HG02852 (cell line): ENCODE measurements around the gene STPG4.
"Not testable (repeated sequence)": the region's sequence is repeated elsewhere in the genome, so short reads cannot be mapped to it uniquely, and the experiment has no call there.

ENCODE experiments used
- ATAC-seq: cut with Tn5 transposase; IDR thresholded peaks from one replicate; pipeline ENCODE4 v1.9.1; 2021; ENCODE audit warnings: mild to moderate bottlenecking, moderate library complexity; ENCODE audit not compliant: unreplicated experiment

Gene STPG4

GRCh38 chr2:47155091-47155876 is at the start of gene STPG4:
Gene STPG4 (minus strand): TSS chr2:47155308. CDS start chr2:47155251, 57 bp downstream.
- ATAC-seq = peak; percentile 59

GRCh38 chr2:47204691-47205090 is 49.6 kb upstream of the STPG4 start:
- no peak for ATAC-seq

- ATAC-seq = no peak
Measured at GRCh38 chr2:47203995-47204394, 48.9 kb upstream of the STPG4 start.

DNA sequence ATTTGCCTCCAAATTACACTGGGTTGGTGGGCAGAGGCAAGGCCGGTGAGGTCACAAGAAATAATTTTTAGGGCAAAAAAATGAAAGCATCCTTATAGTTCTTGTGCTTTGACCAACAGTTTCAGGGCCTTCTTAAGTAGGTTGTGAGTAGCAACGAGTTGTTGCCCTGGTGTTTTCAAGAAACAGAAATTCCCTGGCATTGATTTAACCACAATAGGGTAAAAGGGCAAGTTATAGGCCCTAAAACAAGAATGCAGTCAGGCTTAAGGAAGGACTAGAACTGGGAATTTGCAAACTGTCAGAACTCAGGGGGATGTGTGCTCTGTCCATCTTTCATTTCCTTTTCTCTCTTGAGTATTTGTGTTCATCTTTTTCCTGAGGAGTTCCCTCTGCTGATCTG is 46.1 kb upstream of the STPG4 start:
- ATAC-seq = no peak

DNA sequence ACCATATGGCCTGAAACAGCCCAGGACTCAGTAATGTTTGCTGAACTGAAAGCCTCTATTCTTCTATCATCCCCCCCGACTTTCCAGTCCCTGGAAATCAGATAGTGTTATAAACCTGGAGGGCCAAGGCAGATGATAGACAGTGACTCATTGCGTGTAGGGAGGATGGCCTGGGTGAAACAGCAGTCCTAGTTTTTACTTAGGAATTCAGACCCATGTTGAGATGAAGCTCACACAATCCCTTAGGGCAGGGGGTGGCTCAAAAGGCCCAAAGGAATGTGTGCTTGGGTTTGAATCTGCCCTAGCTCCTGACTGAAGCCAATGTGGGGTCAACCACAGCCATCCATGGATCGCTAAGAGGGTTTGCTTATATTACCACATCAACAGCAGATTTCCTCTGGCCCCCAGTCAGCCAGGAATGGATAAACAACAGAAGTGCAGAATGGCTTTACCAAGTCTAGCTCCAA is 43.9 kb upstream of the STPG4 start:
- no peak for ATAC-seq

- ATAC-seq = no peak
Measured at GRCh38 chr2:47196499-47196898, 41.4 kb upstream of the STPG4 start.

GRCh38 chr2:47196046-47196445 is 40.9 kb upstream of the STPG4 start:
- no peak for ATAC-seq

- ATAC-seq = no peak
Measured at GRCh38 chr2:47195148-47195547, 40.0 kb upstream of the STPG4 start.

- no peak for ATAC-seq
Measured at GRCh38 chr2:47194410-47194809, 39.3 kb upstream of the STPG4 start.

GRCh38 chr2:47193607-47194006 is 38.5 kb upstream of the STPG4 start:
- no peak for ATAC-seq

- ATAC-seq = no peak
Measured at GRCh38 chr2:47190188-47190881, 35.2 kb upstream of the STPG4 start.

GRCh38 chr2:47189635-47190034 is 34.5 kb upstream of the STPG4 start:
- no peak for ATAC-seq

GRCh38 chr2:47187069-47187468 is 32.0 kb upstream of the STPG4 start:
- no peak for ATAC-seq

DNA sequence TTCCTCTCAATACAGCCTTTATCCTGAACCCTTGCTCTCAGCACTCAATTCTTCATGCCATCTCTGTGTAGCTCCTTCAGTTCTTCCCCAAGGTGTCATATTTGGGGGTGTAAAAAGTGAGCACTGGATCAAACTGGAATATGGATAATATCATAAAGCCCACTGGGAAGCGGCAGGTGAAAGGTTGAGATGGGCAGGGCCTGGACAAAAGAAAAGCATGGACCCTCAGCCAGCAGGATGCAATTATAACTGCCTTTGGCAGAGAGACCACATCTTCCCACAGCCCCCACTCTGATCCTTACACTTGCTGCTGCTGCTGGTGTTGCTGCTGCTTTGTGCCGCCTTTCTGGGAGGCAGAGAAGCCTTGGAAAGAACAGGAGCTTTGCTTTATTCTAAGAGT is 31.2 kb upstream of the STPG4 start:
- no peak for ATAC-seq

DNA sequence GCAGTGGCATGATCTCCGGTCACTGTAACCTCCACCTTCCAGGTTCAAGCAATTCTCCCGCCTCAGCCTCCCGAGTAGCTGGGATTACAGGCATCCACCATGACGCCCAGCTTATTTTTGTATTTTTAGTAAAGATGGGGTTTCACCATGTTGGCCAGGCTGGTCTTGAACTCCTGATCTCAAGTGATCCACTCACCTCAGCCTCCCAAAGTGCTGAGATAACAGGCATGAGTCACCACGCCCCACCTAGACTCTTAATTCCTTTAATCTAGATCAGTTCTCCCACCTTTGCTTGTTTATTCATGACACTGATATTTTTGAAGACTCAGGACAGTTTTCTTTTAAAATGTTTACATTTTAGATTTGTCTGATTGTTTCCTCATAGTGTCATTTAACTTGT is 30.0 kb upstream of the STPG4 start:
- ATAC-seq = not testable (repeated sequence)

- ATAC-seq = no peak
Measured at GRCh38 chr2:47181176-47181575, 26.1 kb upstream of the STPG4 start.

- ATAC-seq = no peak
Measured at GRCh38 chr2:47180531-47180930, 25.4 kb upstream of the STPG4 start.

- no peak for ATAC-seq
Measured at GRCh38 chr2:47179388-47179787, 24.3 kb upstream of the STPG4 start.

GRCh38 chr2:47178341-47178740 is 23.2 kb upstream of the STPG4 start:
- ATAC-seq = no peak

- ATAC-seq = peak; percentile 10
Measured at GRCh38 chr2:47177043-47177565, 22.0 kb upstream of the STPG4 start.

DNA sequence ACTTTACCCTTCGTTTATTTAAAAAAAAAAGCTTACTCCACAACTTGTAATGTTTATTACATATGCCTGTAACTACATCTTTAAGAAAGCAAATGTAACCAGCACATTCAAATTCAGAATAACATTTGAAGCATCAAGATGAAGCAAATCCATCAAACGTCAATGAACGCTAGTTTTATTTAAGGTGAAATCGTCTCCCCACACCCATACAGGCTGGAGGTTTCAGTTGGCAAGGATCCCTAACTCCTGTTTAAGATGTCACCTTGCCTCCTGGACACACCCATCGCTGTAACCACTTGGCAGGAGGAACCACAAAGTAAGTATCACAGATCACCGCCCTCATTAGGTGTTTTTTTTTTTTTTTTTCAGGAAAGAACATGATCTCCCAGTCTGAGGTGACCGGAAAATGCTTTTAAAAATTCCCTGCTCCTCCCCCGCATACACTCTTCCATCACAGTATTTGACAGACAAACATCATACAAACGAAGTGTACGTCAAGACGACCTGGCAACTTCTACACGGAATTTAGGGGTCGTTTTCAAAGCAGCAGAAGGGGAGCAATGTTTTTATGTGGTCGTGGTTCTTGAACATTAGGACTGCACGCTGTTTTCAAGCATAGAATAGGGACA is 19.7 kb upstream of the STPG4 start:
- ATAC-seq = no peak
